SK-N-SH (cell line): ENCODE measurements around the gene MAP2K5. TPM values are rescaled to one million over a fixed set of nuclear protein-coding genes. Genes with fewer than 3 reads are reported as not detected.

ENCODE experiments used
- CTCF ChIA-PET: fragments of 300-600, 350-600 bp; formaldehyde crosslinking; extraction: SDS; loops from one replicate; lab custom pipeline; 2021; lab: Yijun Ruan, JAX
- POLR2A ChIA-PET: fragments of 350-600 bp; sonication (Branson Sonifier 250); formaldehyde crosslinking; extraction: SDS; loops from one replicate; lab custom pipeline; 2020; ENCODE audit warnings: antibody characterized with exemption, inconsistent platforms; lab: Yijun Ruan, JAX
- DNase-seq: peaks from one replicate; pipeline ENCODE4 v3.0.0; 2012
- H2AFZ ChIP-seq: fragments of 200-600 bp; sonication (generic); 2 replicates; pipeline ENCODE4 v1.8.1; 2016; ENCODE audit warnings: antibody characterized with exemption, mild to moderate bottlenecking, low read depth
- H3F3A ChIP-seq: fragments of 200-600 bp; sonication (generic); replicated peaks from 2 replicates; pipeline ENCODE3; 2016; ENCODE audit warnings: antibody characterized with exemption, mild to moderate bottlenecking; ENCODE audit not compliant: insufficient read depth
- H3K27ac ChIP-seq, 2 experiments: fragments of 200-500 bp in 1 of 2; fragments of 200-600 bp in 1 of 2; sonication (Bioruptor generic) in 1 of 2; sonication (generic), shearing (Covaris generic) in 1 of 2; 2 replicates each; pipeline versions ENCODE4 v1.5.1 to v1.6.1; 2014 to 2016; ENCODE audit warnings: low read depth in 2 of 2, inconsistent platforms in 1 of 2, low read length in 1 of 2, mild to moderate bottlenecking in 1 of 2, mixed read lengths in 1 of 2
- H3K27me3 ChIP-seq: fragments of 200-600 bp; sonication (generic), shearing (Covaris generic); 2 replicates; pipeline ENCODE4 v1.6.1; 2016; ENCODE audit warnings: mixed run types; ENCODE audit not compliant: insufficient read depth
- H3K36me3 ChIP-seq, 2 experiments: fragments of 200-500 bp in 1 of 2; fragments of 200-600 bp in 1 of 2; sonication (Bioruptor generic) in 1 of 2; sonication (generic) in 1 of 2; replicated peaks in 1 of 2; 2 replicates each; pipeline versions ENCODE3 to v1.5.1; 2014 to 2016; ENCODE audit warnings: low read length in 1 of 2, mild to moderate bottlenecking in 1 of 2; ENCODE audit not compliant: insufficient read depth in 2 of 2, control insufficient read depth in 1 of 2
- H3K4me1 ChIP-seq, 2 experiments: fragments of 200-500 bp in 1 of 2; fragments of 200-600 bp in 1 of 2; sonication (Bioruptor generic) in 1 of 2; sonication (generic), shearing (Covaris generic) in 1 of 2; 2 replicates each; pipeline versions ENCODE4 v1.5.1 to v1.6.1; 2014 to 2016; ENCODE audit warnings: low read depth in 1 of 2, low read length in 1 of 2, mixed run types in 1 of 2; ENCODE audit not compliant: insufficient read depth in 2 of 2, control insufficient read depth in 1 of 2
- H3K4me2 ChIP-seq: fragments of 200-600 bp; sonication (generic), shearing (Covaris generic); 2 replicates; pipeline ENCODE4 v1.6.1; 2017; ENCODE audit warnings: mixed run types
- H3K4me3 ChIP-seq, 2 experiments: fragments of 200-500 bp in 1 of 2; fragments of 200-600 bp in 1 of 2; sonication (Bioruptor generic) in 1 of 2; sonication (generic), shearing (Covaris generic) in 1 of 2; 2 replicates each; pipeline versions ENCODE4 v1.5.1 to v1.8.1; 2014 to 2016; ENCODE audit warnings: low read depth in 2 of 2, inconsistent platforms in 1 of 2, low read length in 1 of 2, mild to moderate bottlenecking in 1 of 2, mixed read lengths in 1 of 2, moderate library complexity in 1 of 2
- H3K79me2 ChIP-seq: fragments of 200-600 bp; sonication (generic); 2 replicates; pipeline ENCODE4 v1.8.1; 2017; ENCODE audit warnings: mild to moderate bottlenecking; ENCODE audit not compliant: insufficient read depth
- H3K9ac ChIP-seq: fragments of 200-600 bp; sonication (generic); 2 replicates; pipeline ENCODE4 v1.6.1; 2017; ENCODE audit warnings: mixed run types
- H3K9me2 ChIP-seq: fragments of 200-600 bp; sonication (generic); 2 replicates; pipeline ENCODE4 v1.6.1; 2017; ENCODE audit warnings: mixed run types
- H3K9me3 ChIP-seq: fragments of 200-600 bp; sonication (generic); 2 replicates; pipeline ENCODE4 v1.6.1; 2017; ENCODE audit warnings: mixed run types, mild to moderate bottlenecking, moderate library complexity
- H4K20me1 ChIP-seq: fragments of 200-600 bp; sonication (generic); 2 replicates; pipeline ENCODE4 v1.6.1; 2017; ENCODE audit warnings: mild to moderate bottlenecking, mixed run types; ENCODE audit not compliant: insufficient read depth
- CHD2 ChIP-seq: fragments of 150-350 bp; IDR thresholded peaks from 2 replicates; pipeline ENCODE4 v1.6.1; 2018; ENCODE audit warnings: low read length; ENCODE audit not compliant: partially characterized antibody
- CTCF ChIP-seq: fragments of 200-600 bp; sonication (generic); IDR thresholded peaks from 2 replicates; pipeline ENCODE4 v1.6.1; 2017; ENCODE audit warnings: antibody characterized with exemption, mild to moderate bottlenecking, moderate library complexity
- EZH2phosphoT487 ChIP-seq: fragments of 200-600 bp; sonication (generic); IDR thresholded peaks from 2 replicates; pipeline ENCODE4 v1.6.1; 2017; ENCODE audit warnings: low read depth, mixed run types, mild to moderate bottlenecking, antibody characterized with exemption, moderate library complexity, borderline replicate concordance
- FOXM1 ChIP-seq: IDR thresholded peaks from 2 replicates; pipeline ENCODE4 v1.4.0; 2012; ENCODE audit warnings: low read depth, mild to moderate bottlenecking
- GABPA ChIP-seq: IDR thresholded peaks from 2 replicates; pipeline ENCODE4 v1.4.0; 2012; ENCODE audit warnings: low read depth, mild to moderate bottlenecking
- IRF3 ChIP-seq: fragments of 150-350 bp; IDR thresholded peaks from 2 replicates; pipeline ENCODE4 v1.6.1; 2016; ENCODE audit warnings: mild to moderate bottlenecking, low read depth, low read length
- JUND ChIP-seq: IDR thresholded peaks from 2 replicates; pipeline ENCODE4 v1.4.0; 2012
- MAX ChIP-seq: IDR thresholded peaks from 2 replicates; pipeline ENCODE4 v1.4.0; 2012; ENCODE audit warnings: low read depth
- MEF2A ChIP-seq: IDR thresholded peaks from 2 replicates; pipeline ENCODE4 v1.4.0; 2012; ENCODE audit warnings: low read depth, borderline replicate concordance
- MXI1 ChIP-seq: IDR thresholded peaks from 2 replicates; pipeline ENCODE4 v1.6.1; 2012; ENCODE audit warnings: mild to moderate bottlenecking, low read depth, low read length, improper control_type of control experiment
- NFIC ChIP-seq: IDR thresholded peaks from 2 replicates; pipeline ENCODE4 v1.4.0; 2012; ENCODE audit warnings: borderline replicate concordance
- PBX3 ChIP-seq: IDR thresholded peaks from 2 replicates; pipeline ENCODE4; 2012
- POLR2AphosphoS5 ChIP-seq: IDR thresholded peaks from 2 replicates; pipeline ENCODE4 v1.6.1; 2012; ENCODE audit warnings: low read depth, low read length
- RAD21 ChIP-seq: IDR thresholded peaks from 2 replicates; pipeline ENCODE4 v1.6.1; 2012; ENCODE audit warnings: mild to moderate bottlenecking, low read length
- RCOR1 ChIP-seq: fragments of 150-350 bp; IDR thresholded peaks from 2 replicates; pipeline ENCODE4 v1.6.1; 2017; ENCODE audit warnings: antibody characterized with exemption, low read length
- RXRA ChIP-seq: IDR thresholded peaks from 2 replicates; pipeline ENCODE4 v1.4.0; 2012; ENCODE audit warnings: low read depth, mild to moderate bottlenecking, borderline replicate concordance
- SIN3A ChIP-seq: IDR thresholded peaks from 2 replicates; pipeline ENCODE4 v1.6.1; 2012; ENCODE audit warnings: low read depth, mild to moderate bottlenecking, low read length, moderate library complexity, borderline replicate concordance
- SMC3 ChIP-seq: IDR thresholded peaks from 2 replicates; pipeline ENCODE4 v1.6.1; 2012; ENCODE audit warnings: low read depth, low read length, improper control_type of control experiment
- TAF1 ChIP-seq: IDR thresholded peaks from 2 replicates; pipeline ENCODE4 v1.6.1; 2012; ENCODE audit warnings: low read depth, mild to moderate bottlenecking, low read length, moderate library complexity, borderline replicate concordance
- TCF12 ChIP-seq: IDR thresholded peaks from 2 replicates; pipeline ENCODE4 v1.4.0; 2012
- TEAD4 ChIP-seq: IDR thresholded peaks from 2 replicates; pipeline ENCODE4 v1.4.0; 2012; ENCODE audit warnings: mild to moderate bottlenecking, borderline replicate concordance; ENCODE audit not compliant: insufficient read depth
- USF1 ChIP-seq: IDR thresholded peaks from 2 replicates; pipeline ENCODE4 v1.4.0; 2012; ENCODE audit warnings: low read depth, borderline replicate concordance
- USF2 ChIP-seq: fragments of 150-350 bp; IDR thresholded peaks from 2 replicates; pipeline ENCODE4 v1.6.1; 2017; ENCODE audit warnings: antibody characterized with exemption, low read length, low read depth, borderline replicate concordance
- YY1 ChIP-seq: IDR thresholded peaks from 2 replicates; pipeline ENCODE4 v1.4.0; 2012; ENCODE audit warnings: low read depth, mild to moderate bottlenecking
- ZBTB33 ChIP-seq: IDR thresholded peaks from 2 replicates; pipeline ENCODE4 v1.4.0; 2012; ENCODE audit warnings: low read depth, borderline replicate concordance
- WGBS: methylation state at CpG from one replicate; pipeline ENCODE4 v1.1.6; 2017; ENCODE audit warnings: low lambda C conversion rate; 5-methylcytosine and 5-hydroxymethylcytosine counted together
- polyA plus RNA-seq, 3 experiments: library from polyadenylated mRNA; depleted of rRNA; stranded (reverse); fragments of >200 nt; gene quantifications; 2 replicates each; pipeline ENCODE4 v1.2.3, GENCODE V29; 2012

MAP2K5 gene
- polyA plus RNA-seq, 1 of the 3 experiments (the other 2 are of a cell fraction) = 6.2 TPM

- Histone ChIP-seq H3K27ac (peak overlapping the region in 1 of 2 experiments; percentile 56; a peak in 2 of 4 replicates), H3K9me3 (no peaks in the 10 kb centered on the region), H3K4me3 (no peak overlapping the region), H3K36me3 (peaks cover 0 to 2% of the 10 kb centered on the region in 2 experiments), H3K9me2 (no peaks in the 10 kb centered on the region), H3K79me2 (no peaks in the 10 kb centered on the region; the same call in 1 of the 2 replicates), H3F3A (no peaks in the 10 kb centered on the region), H3K4me2 (no peak overlapping the region), H3K9ac (no peak overlapping the region), H2AFZ (no peak overlapping the region), H3K27me3 (no peaks in the 10 kb centered on the region), H4K20me1 (no peaks in the 10 kb centered on the region), H3K4me1 (peaks cover 0 to 13% of the 10 kb centered on the region in 2 experiments; a peak in 2 of 4 replicates)
- 69% methylated on average over 4 of the region's 4 CpGs for WGBS
- DNase-seq = peak; percentile 46
- POLR2A ChIA-PET = no interaction called here
- CTCF ChIA-PET = interaction anchor here (1.0 kb wide), 1 partner anchor 111 kb away, joined by 3 read pairs; no protein-coding TSS in a partner anchor
- TF ChIP-seq MAX (no peak), RXRA (no peak), EZH2phosphoT487 (no peak), SIN3A (no peak), CTCF (no peak), SMC3 (no peak), TEAD4 (no peak), TAF1 (no peak), ZBTB33 (no peak), MEF2A (no peak), RCOR1 (peak; percentile 88), USF1 (no peak), IRF3 (no peak), PBX3 (no peak), JUND (no peak), POLR2AphosphoS5 (no peak), GABPA (no peak), USF2 (no peak), YY1 (no peak), CHD2 (peak; percentile 59), MXI1 (no peak; the same call in 1 of the 2 replicates), RAD21 (no peak), FOXM1 (no peak), TCF12 (no peak), NFIC (no peak)
Observed at GRCh38 chr15:67618297-67618696, 75.8 kb downstream of the MAP2K5 start.
